Measurements from ENCODE around the gene ITPKB.

DNA sequence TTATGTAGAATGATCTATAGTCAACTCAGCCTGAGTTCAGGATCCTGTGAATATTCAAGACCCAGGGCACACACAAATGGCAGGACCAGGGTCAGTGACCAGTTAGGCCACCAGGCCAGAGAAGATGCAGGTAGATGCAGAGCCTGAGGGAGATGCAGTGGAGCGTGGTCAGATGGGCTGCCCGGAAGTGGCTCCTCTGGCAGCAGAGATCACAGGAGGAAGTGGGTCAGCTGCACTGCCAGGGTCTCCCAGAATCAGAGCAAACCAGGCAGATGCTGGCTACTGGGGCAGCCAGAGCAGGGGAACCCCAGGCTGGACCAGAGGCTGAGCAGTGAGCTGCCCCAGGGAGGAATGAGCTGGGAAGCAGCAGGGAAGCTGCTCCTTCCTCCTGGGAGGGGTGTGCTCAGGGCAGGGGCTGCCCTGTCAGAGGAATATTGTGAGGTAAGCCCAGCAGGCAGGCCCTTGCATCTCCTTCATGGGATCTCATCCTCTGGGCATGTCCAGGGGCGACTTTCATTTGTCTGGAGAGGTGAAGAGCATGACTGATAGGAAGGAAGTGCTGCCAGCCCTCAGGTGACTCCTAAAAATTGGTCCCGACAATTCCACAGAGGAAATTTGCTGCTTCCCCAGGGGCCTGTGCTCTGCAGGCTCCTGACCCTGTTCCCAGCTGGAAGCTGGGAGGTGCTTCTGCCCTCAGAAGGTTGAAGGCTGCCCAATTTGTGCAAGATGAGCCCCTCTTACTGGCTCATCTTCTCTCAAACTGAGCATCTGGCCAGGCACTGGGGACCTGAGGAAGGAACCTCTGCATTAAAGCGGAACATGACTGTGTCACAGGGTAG is 141.2 kb downstream of the ITPKB start:
- no peak for TF ChIP-seq EZH2 (IDR thresholded peaks at IDR 0.05; ENCODE audit: low read depth, unreplicated experiment)
- TF ChIP-seq, protein P1, sequence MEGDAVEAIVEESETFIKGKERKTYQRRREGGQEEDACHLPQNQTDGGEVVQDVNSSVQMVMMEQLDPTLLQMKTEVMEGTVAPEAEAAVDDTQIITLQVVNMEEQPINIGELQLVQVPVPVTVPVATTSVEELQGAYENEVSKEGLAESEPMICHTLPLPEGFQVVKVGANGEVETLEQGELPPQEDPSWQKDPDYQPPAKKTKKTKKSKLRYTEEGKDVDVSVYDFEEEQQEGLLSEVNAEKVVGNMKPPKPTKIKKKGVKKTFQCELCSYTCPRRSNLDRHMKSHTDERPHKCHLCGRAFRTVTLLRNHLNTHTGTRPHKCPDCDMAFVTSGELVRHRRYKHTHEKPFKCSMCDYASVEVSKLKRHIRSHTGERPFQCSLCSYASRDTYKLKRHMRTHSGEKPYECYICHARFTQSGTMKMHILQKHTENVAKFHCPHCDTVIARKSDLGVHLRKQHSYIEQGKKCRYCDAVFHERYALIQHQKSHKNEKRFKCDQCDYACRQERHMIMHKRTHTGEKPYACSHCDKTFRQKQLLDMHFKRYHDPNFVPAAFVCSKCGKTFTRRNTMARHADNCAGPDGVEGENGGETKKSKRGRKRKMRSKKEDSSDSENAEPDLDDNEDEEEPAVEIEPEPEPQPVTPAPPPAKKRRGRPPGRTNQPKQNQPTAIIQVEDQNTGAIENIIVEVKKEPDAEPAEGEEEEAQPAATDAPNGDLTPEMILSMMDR (conservative IDR thresholded peaks at IDR 0.05; ENCODE audit: low read depth in 2 of 2), result no peak
- no peak for TF ChIP-seq POLR2AphosphoS5 (IDR thresholded peaks at IDR 0.05; ENCODE audit: low read depth)

Data from GM23338 (cell line).